Sigmoid colon (tissue), 7 donors: ENCODE results near the gene SERPINB11. TPM values are rescaled to one million over a fixed set of nuclear protein-coding genes. Genes with fewer than 3 reads are reported as not detected.

Source experiments
- DNase-seq: peaks from one replicate; pipeline ENCODE4 v3.0.0-alpha.2; 2019
- H3K27ac ChIP-seq, 4 donors: fragments of 200-600 bp; sonication (generic); one replicate each; pipeline ENCODE4 v1.5.1; 2016 to 2019; ENCODE audit warnings: mild to moderate bottlenecking in 1 of 4
- H3K27me3 ChIP-seq, 3 donors: fragments of 200-600 bp; sonication (generic); one replicate each; pipeline ENCODE4 v1.5.1; 2019; ENCODE audit warnings: mild to moderate bottlenecking in 1 of 3
- H3K36me3 ChIP-seq, 4 donors: fragments of 200-600 bp; sonication (generic); one replicate each; pipeline ENCODE4 v1.5.1; 2016 to 2019
- H3K4me1 ChIP-seq, 4 donors: fragments of 200-600 bp; sonication (generic); one replicate each; pipeline ENCODE4 v1.5.1; 2017 to 2019
- H3K4me3 ChIP-seq, 4 donors: fragments of 200-600 bp; sonication (generic); one replicate each; pipeline ENCODE4 v1.5.1; 2017 to 2019; ENCODE audit warnings: mild to moderate bottlenecking in 2 of 4, moderate library complexity in 1 of 4
- H3K9me3 ChIP-seq, 4 donors: fragments of 200-600 bp in 3 of 4; sonication (generic) in 3 of 4; one replicate each; pipeline versions ENCODE4 v1.5.1 to v1.6.1; 2013 to 2019
- EP300 ChIP-seq, 4 donors: sonication (generic); formaldehyde crosslinking; IDR thresholded peaks; one replicate each; pipeline ENCODE4 v1.6.1; 2017; ENCODE audit warnings: antibody characterized with exemption in 4 of 4
- POLR2A ChIP-seq, 2 donors: fragments of 450-650 bp; IDR thresholded peaks; one replicate each; pipeline ENCODE4 v1.6.1; 2016; ENCODE audit warnings: antibody characterized with exemption in 2 of 2, mild to moderate bottlenecking in 2 of 2, moderate library complexity in 2 of 2
- POLR2AphosphoS5 ChIP-seq, 4 donors: sonication (generic); formaldehyde crosslinking; IDR thresholded peaks; one replicate each; pipeline ENCODE4 v1.6.1; 2017; ENCODE audit warnings: antibody characterized with exemption in 4 of 4
- WGBS, 2 donors: extraction: QIAGEN DNeasy Blood & Tissue Kit; methylation state at CpG; one replicate each; pipeline ENCODE4 v1.1.7; 2013; 5-methylcytosine and 5-hydroxymethylcytosine counted together
- intact Hi-C: fragments of 100-400 bp; cut with DNase I; formaldehyde crosslinking; loops from one replicate; pipeline ENCODE4 v1.15.1; 2023
- polyA plus RNA-seq, 3 donors: library from polyadenylated mRNA; stranded (reverse); fragments of 200-250 nt; gene quantifications; one replicate each; pipeline ENCODE4 v1.2.3, GENCODE V29; 2013
- total RNA-seq, 4 donors: library from RNA; depleted of rRNA; stranded (reverse); fragments of >200 nt; gene quantifications; one replicate each; pipeline ENCODE4 v1.1.0, GENCODE V29; 2016
- TF ChIP-seq, protein P1 (sequence below), 4 experiments: fragments of 450-650 bp in 3 of 4; fragments of 200-600 bp in 1 of 4; IDR thresholded peaks; one replicate each; pipeline ENCODE4 v1.5.1; 2016 to 2019; ENCODE audit warnings: antibody characterized with exemption in 4 of 4, mild to moderate bottlenecking in 3 of 4, moderate library complexity in 2 of 4
- donor health status: healthy with polysubstance abuse.
- donor health status: Bipolar disorder and iron deficiency.
- donor health status: healthy.

Gene SERPINB11
- total and polyA plus RNA-seq, 7 donors = not detected

DNA sequence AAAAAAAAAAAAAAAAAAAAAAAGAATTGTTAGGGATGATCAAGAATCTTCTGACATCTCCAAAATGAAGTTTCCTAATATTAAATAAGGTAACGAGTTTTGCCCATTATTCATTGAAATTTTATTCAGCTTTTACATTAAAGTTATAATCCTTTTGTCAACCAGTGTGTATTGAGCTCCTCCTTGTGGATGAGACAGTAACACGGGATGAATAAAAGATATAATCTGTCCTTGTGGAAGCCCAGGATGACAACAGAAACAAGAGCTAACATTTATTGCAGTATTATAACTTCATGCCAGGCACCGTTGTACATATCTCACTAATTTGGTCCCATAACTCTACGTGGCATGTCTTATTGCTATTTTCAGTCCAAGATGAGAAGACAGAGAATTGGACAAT is 39.0 kb downstream of the SERPINB11 start:
- H3K27ac ChIP-seq = no peak overlapping the region
- no peak for DNase-seq
- intact Hi-C loops = loop anchor here (5.0 kb wide), 1 partner anchor 224 kb away; no protein-coding TSS in a partner anchor
- no peaks in the 10 kb centered on the region for H3K27me3 ChIP-seq
- WGBS, 2 donors = 51 to 63% methylated on average over 4 of the region's 4 CpGs
- H3K9me3 ChIP-seq = no peaks in the 10 kb centered on the region
- H3K4me3 ChIP-seq = no peak overlapping the region
- H3K4me1 ChIP-seq = no peaks in the 10 kb centered on the region
- no peaks in the 10 kb centered on the region for H3K36me3 ChIP-seq
- TF ChIP-seq POLR2AphosphoS5 (IDR thresholded peaks at IDR 0.05) = no peak
- TF ChIP-seq POLR2A (IDR thresholded peaks at IDR 0.05) = no peak

DNA sequence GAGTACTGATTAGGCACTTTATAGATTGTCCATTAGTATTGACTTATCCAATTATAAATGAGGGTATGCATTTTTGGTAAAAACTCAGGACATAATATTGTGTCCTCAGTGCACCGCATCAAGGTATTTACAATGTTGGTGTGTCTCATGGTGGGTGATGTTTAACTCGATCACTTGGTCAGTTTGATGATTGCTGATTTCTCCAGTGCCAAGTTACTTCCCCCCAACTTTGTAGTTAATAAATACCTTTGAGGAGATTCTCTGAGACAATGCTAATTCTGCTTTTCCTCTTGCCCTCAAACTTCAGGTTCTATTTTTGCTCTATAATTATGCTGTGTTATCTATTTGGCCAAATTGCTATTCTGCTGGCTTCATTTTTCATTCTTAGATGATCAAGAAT is 44.2 kb downstream of the SERPINB11 start:
- H3K4me3 ChIP-seq = no peak overlapping the region
- DNase-seq = no peak
- no peaks in the 10 kb centered on the region for H3K36me3 ChIP-seq
- no peaks in the 10 kb centered on the region for H3K27me3 ChIP-seq
- no peaks in the 10 kb centered on the region for H3K9me3 ChIP-seq
- no peaks in the 10 kb centered on the region for H3K4me1 ChIP-seq
- WGBS, 2 donors = 74 to 81% methylated on average over 2 of the region's 2 CpGs
- TF ChIP-seq POLR2A (IDR thresholded peaks at IDR 0.05) = no peak
- TF ChIP-seq, protein P1, sequence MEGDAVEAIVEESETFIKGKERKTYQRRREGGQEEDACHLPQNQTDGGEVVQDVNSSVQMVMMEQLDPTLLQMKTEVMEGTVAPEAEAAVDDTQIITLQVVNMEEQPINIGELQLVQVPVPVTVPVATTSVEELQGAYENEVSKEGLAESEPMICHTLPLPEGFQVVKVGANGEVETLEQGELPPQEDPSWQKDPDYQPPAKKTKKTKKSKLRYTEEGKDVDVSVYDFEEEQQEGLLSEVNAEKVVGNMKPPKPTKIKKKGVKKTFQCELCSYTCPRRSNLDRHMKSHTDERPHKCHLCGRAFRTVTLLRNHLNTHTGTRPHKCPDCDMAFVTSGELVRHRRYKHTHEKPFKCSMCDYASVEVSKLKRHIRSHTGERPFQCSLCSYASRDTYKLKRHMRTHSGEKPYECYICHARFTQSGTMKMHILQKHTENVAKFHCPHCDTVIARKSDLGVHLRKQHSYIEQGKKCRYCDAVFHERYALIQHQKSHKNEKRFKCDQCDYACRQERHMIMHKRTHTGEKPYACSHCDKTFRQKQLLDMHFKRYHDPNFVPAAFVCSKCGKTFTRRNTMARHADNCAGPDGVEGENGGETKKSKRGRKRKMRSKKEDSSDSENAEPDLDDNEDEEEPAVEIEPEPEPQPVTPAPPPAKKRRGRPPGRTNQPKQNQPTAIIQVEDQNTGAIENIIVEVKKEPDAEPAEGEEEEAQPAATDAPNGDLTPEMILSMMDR (IDR thresholded peaks at IDR 0.05) = no peak
- no peak for TF ChIP-seq POLR2AphosphoS5 (IDR thresholded peaks at IDR 0.05)
- TF ChIP-seq EP300 (IDR thresholded peaks at IDR 0.05) = no peak
- intact Hi-C loops = no loop called here
- no peak overlapping the region for H3K27ac ChIP-seq

DNA sequence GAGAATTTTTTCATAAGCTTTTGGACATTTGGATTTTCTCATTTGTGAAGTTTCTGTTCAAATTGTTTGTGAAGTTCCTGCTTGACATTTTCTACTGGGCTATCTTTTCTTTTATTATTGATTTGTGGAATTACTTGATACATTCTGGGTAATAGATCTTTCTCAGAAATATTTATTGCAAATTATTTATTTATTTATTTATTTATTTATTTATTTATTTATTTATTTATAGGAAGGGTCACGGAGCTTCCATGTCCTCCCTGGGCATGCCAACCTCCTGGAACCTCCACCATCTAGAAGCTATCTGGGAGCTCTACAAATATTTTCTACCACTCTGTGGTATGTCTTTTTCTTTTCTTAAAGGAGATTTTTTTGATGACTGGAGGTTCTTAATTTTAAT is 46.7 kb downstream of the SERPINB11 start:
- no peak overlapping the region for H3K27ac ChIP-seq
- 54 to 76% methylated on average over 1 of the region's 1 CpG for WGBS, 2 donors
- intact Hi-C loops = no loop called here
- no peaks in the 10 kb centered on the region for H3K36me3 ChIP-seq
- no peaks in the 10 kb centered on the region for H3K27me3 ChIP-seq
- no peaks in the 10 kb centered on the region for H3K4me1 ChIP-seq
- TF ChIP-seq POLR2AphosphoS5 (IDR thresholded peaks at IDR 0.05) = no peak
- TF ChIP-seq, protein P1 (IDR thresholded peaks at IDR 0.05) = no peak
- TF ChIP-seq POLR2A (IDR thresholded peaks at IDR 0.05) = no peak
- TF ChIP-seq EP300 (IDR thresholded peaks at IDR 0.05) = no peak
- H3K9me3 ChIP-seq = no peaks in the 10 kb centered on the region
- no peak overlapping the region for H3K4me3 ChIP-seq
- no peak for DNase-seq

DNA sequence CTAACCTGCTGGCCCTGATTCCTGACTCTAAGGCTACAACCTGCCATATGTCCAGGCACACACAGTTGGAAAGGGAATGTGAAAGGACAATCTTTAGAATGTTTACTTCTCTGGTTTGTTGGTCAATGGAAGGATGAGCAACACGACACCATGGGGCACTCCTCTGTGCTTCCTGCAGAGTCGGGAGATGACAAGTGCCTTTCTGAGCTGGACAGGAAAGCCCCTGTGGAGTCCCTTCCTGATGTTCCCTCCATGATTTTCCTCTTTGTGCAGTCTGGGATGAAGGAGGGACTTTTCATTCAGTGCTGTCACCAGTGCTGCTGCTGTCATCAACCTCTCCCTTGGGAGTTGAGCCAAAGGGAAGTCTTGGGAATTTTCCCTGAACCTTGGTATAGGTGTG is 49.9 kb downstream of the SERPINB11 start:
- DNase-seq = no peak
- WGBS, 2 donors = 72 to 77% methylated on average over 2 of the region's 2 CpGs
- H3K4me1 ChIP-seq = no peaks in the 10 kb centered on the region
- no peak overlapping the region for H3K4me3 ChIP-seq
- no peaks in the 10 kb centered on the region for H3K9me3 ChIP-seq
- intact Hi-C loops = no loop called here
- no peak for TF ChIP-seq POLR2AphosphoS5 (IDR thresholded peaks at IDR 0.05)
- TF ChIP-seq POLR2A (IDR thresholded peaks at IDR 0.05) = no peak
- TF ChIP-seq EP300 (IDR thresholded peaks at IDR 0.05) = no peak
- TF ChIP-seq, protein P1 (IDR thresholded peaks at IDR 0.05) = no peak
- H3K36me3 ChIP-seq = no peaks in the 10 kb centered on the region
- H3K27ac ChIP-seq = no peak overlapping the region
- H3K27me3 ChIP-seq = no peaks in the 10 kb centered on the region

DNA sequence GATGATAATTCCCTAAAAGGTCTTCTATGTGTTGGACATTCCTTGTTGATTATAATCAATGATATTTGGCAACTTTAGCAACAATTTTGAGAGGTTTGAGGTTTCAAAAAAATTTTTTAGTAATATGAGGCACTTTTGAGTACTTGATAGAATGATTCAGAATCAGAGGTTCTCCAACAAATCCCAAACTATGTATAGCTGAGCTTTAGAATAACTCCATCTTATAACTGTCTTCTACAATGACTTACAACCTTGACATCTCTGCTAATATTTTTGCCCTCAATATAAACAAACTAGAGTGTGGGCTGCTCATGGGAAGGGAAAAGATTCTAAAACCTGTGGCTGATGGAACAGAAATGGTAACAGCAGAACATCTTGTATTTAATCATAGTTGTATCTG is 50.9 kb downstream of the SERPINB11 start:
- Histone ChIP-seq H3K36me3 (no peaks in the 10 kb centered on the region), H3K27me3 (no peaks in the 10 kb centered on the region), H3K27ac (no peak overlapping the region), H3K9me3 (no peaks in the 10 kb centered on the region), H3K4me3 (no peak overlapping the region), H3K4me1 (no peaks in the 10 kb centered on the region)
- no peak for TF ChIP-seq POLR2A (IDR thresholded peaks at IDR 0.05)
- TF ChIP-seq, protein P1 (IDR thresholded peaks at IDR 0.05) = no peak
- no peak for DNase-seq
- intact Hi-C loops = no loop called here
